CD14-positive monocyte (primary cell): ENCODE data around the gene NPFFR1. TPM values are rescaled to one million over a fixed set of nuclear protein-coding genes. Genes with fewer than 3 reads are reported as not detected.

Experiments used
- DNase-seq, 3 donors: peaks; one replicate each; pipeline ENCODE4 v3.0.0-alpha.2; 2011 to 2022
- H2AFZ ChIP-seq: 2 replicates; pipeline ENCODE4 v1.6.0; 2012; ENCODE audit warnings: mild to moderate bottlenecking, low read depth, low read length, inconsistent platforms; ENCODE audit not compliant: insufficient read depth, poor library complexity, severe bottlenecking
- H3K27ac ChIP-seq, 2 donors: 1 replicate in 1 of 2; 2 replicates in 1 of 2; pipeline ENCODE4 v1.5.1; 2012 to 2013; ENCODE audit warnings: low read length in 2 of 2, control low read depth in 1 of 2, inconsistent platforms in 1 of 2, low read depth in 1 of 2, mild to moderate bottlenecking in 1 of 2
- H3K27me3 ChIP-seq, 2 donors: one replicate each; pipeline versions ENCODE4 v1.6.0 to v1.6.1; 2011 to 2013; ENCODE audit warnings: low read length in 2 of 2; ENCODE audit not compliant: control insufficient read depth in 2 of 2, insufficient read depth in 2 of 2
- H3K36me3 ChIP-seq, 2 donors: replicated peaks in 1 of 2; 1 replicate in 1 of 2; 2 replicates in 1 of 2; pipeline versions ENCODE4 v1.5.1 to v1.6.1; 2012 to 2013; ENCODE audit warnings: low read length in 2 of 2, control low read depth in 1 of 2, inconsistent platforms in 1 of 2, mild to moderate bottlenecking in 1 of 2; ENCODE audit not compliant: insufficient read depth in 2 of 2, control insufficient read depth in 1 of 2
- H3K4me1 ChIP-seq, 2 donors: 1 replicate in 1 of 2; 2 replicates in 1 of 2; pipeline versions ENCODE4 v1.5.1 to v1.6.1; 2012 to 2013; ENCODE audit warnings: low read length in 2 of 2, control low read depth in 1 of 2, inconsistent platforms in 1 of 2, mild to moderate bottlenecking in 1 of 2, moderate library complexity in 1 of 2; ENCODE audit not compliant: insufficient read depth in 2 of 2, control insufficient read depth in 1 of 2
- H3K4me2 ChIP-seq: replicated peaks from 2 replicates; pipeline ENCODE3; 2012; ENCODE audit warnings: low read length, moderate library complexity, mild to moderate bottlenecking; ENCODE audit not compliant: poor library complexity, severe bottlenecking; ENCODE audit errors: extremely low read depth
- H3K4me3 ChIP-seq, 3 experiments: fragments of 200-600 bp in 1 of 3; sonication (generic) in 1 of 3; replicated peaks in 1 of 3; 1 replicate in 2 of 3; 2 replicates in 1 of 3; pipeline ENCODE4 v1.5.1; 2011 to 2013; ENCODE audit warnings: low read length in 3 of 3, mild to moderate bottlenecking in 3 of 3, control low read depth in 2 of 3, low read depth in 2 of 3, inconsistent platforms in 1 of 3, moderate library complexity in 1 of 3
- H3K79me2 ChIP-seq: 2 replicates; pipeline ENCODE4 v1.6.0; 2012; ENCODE audit warnings: mild to moderate bottlenecking, control low read depth, inconsistent platforms, low read length, moderate library complexity; ENCODE audit not compliant: insufficient read depth
- H3K9ac ChIP-seq: 2 replicates; pipeline ENCODE4 v1.6.0; 2017; ENCODE audit warnings: low read length, mild to moderate bottlenecking; ENCODE audit not compliant: insufficient read depth, poor library complexity, severe bottlenecking
- H3K9me3 ChIP-seq, 2 donors: replicated peaks in 1 of 2; 1 replicate in 1 of 2; 2 replicates in 1 of 2; pipeline versions ENCODE4 v1.5.1 to v1.6.1; 2012 to 2013; ENCODE audit warnings: low read length in 2 of 2, control low read depth in 1 of 2; ENCODE audit not compliant: control insufficient read depth in 1 of 2, insufficient read depth in 1 of 2
- H4K20me1 ChIP-seq: 2 replicates; pipeline ENCODE4 v1.6.0; 2012; ENCODE audit warnings: mild to moderate bottlenecking, low read length, control low read depth, moderate library complexity; ENCODE audit not compliant: insufficient read depth
- H3K27ac Mint-ChIP-seq, 7 donors: one replicate each; pipeline ENCODE4 v1.8.0; 2020; ENCODE audit warnings: mild to moderate bottlenecking in 7 of 7, mixed read lengths in 7 of 7, moderate library complexity in 6 of 7, inconsistent platforms in 2 of 7
- H3K27me3 Mint-ChIP-seq, 3 donors: one replicate each; pipeline ENCODE4 v1.8.0; 2021 to 2022; ENCODE audit warnings: low read depth in 3 of 3, mild to moderate bottlenecking in 3 of 3, mixed read lengths in 3 of 3, moderate library complexity in 3 of 3, inconsistent platforms in 1 of 3
- H3K36me3 Mint-ChIP-seq, 2 donors: one replicate each; pipeline ENCODE4 v1.8.0; 2020; ENCODE audit warnings: mixed read lengths in 2 of 2, inconsistent platforms in 1 of 2, mild to moderate bottlenecking in 1 of 2
- H3K4me1 Mint-ChIP-seq: one replicate; pipeline ENCODE4 v1.8.0; 2020; ENCODE audit warnings: mild to moderate bottlenecking, mixed read lengths
- H3K4me3 Mint-ChIP-seq, 2 donors: one replicate each; pipeline ENCODE4 v1.8.0; 2020; ENCODE audit warnings: mild to moderate bottlenecking in 2 of 2, mixed read lengths in 2 of 2, moderate library complexity in 1 of 2
- H3K9me3 Mint-ChIP-seq, 7 donors: one replicate each; pipeline ENCODE4 v1.8.0; 2020 to 2022; ENCODE audit warnings: mixed read lengths in 7 of 7, mild to moderate bottlenecking in 6 of 7, moderate library complexity in 6 of 7, inconsistent platforms in 2 of 7
- CTCF ChIP-seq: fragments of 200-600 bp; IDR thresholded peaks from one replicate; pipeline ENCODE4 v1.8.0; 2022; ENCODE audit warnings: antibody characterized with exemption, mild to moderate bottlenecking
- WGBS: methylation state at CpG from one replicate; pipeline ENCODE4 v1.1.5; 2013; ENCODE audit warnings: missing lambda C conversion rate; ENCODE audit not compliant: insufficient coverage; 5-methylcytosine and 5-hydroxymethylcytosine counted together
- intact Hi-C, 2 donors: fragments of 100-400 bp; cut with micrococcal nuclease; formaldehyde crosslinking; loops; one replicate each; pipeline versions ENCODE4 v1.15.0 to v1.15.1; 2023
- polyA plus RNA-seq, 3 donors: library from polyadenylated mRNA; depleted of rRNA in 1 of 3; unstranded in 2 of 3; stranded (reverse) in 1 of 3; fragments of 300-500 nt in 2 of 3; fragments of >200 nt in 1 of 3; fragmentation: Illumina TruSeq in 2 of 3; gene quantifications; 1 replicate in 2 of 3; 2 replicates in 1 of 3; pipeline ENCODE4 v1.2.3, GENCODE V29; 2012 to 2021

The NPFFR1 gene
- polyA plus RNA-seq, 3 donors = 0.03 TPM; not detected in 2

GRCh38 chr10:70289739-70290138 lies 5.9 kb upstream of the NPFFR1 start:
- H3K4me2 ChIP-seq = no peak overlapping the region
- peaks cover under 1% of the 10 kb centered on the region in 2 donors for H3K27me3 ChIP-seq
- no peak for DNase-seq
- no peak overlapping the region for H2AFZ ChIP-seq
- H3K27ac Mint-ChIP-seq = no peak overlapping the region
- H3K27me3 Mint-ChIP-seq = peaks cover 4 to 8% (median 6%) of the 10 kb centered on the region in 3 donors
- H3K9me3 ChIP-seq = no peaks in the 10 kb centered on the region
- intact Hi-C loops = no loop called here
- no peak overlapping the region for H3K27ac ChIP-seq
- H3K9me3 Mint-ChIP-seq = peaks cover 0 to 3% (median under 1%) of the 10 kb centered on the region in 7 donors
- H3K36me3 ChIP-seq = no peaks in the 10 kb centered on the region
- no peaks in the 10 kb centered on the region for H4K20me1 ChIP-seq
- peaks cover 26% of the 10 kb centered on the region for H3K4me1 Mint-ChIP-seq
- no peak overlapping the region for H3K4me3 Mint-ChIP-seq
- H3K9ac ChIP-seq = no peak overlapping the region
- no peak for TF ChIP-seq CTCF
- peaks cover 7 to 18% of the 10 kb centered on the region in 2 donors for H3K4me1 ChIP-seq
- H3K4me3 ChIP-seq = no peak overlapping the region
- 85% methylated on average over 2 of the region's 7 CpGs for WGBS
- no peaks in the 10 kb centered on the region for H3K79me2 ChIP-seq
- peaks cover 0 to 3% of the 10 kb centered on the region in 2 donors for H3K36me3 Mint-ChIP-seq

GRCh38 chr10:70286616-70287015 lies 2.8 kb upstream of the NPFFR1 start:
- H3K4me2 ChIP-seq = no peak overlapping the region
- H3K27me3 ChIP-seq = peaks cover 23 to 24% of the 10 kb centered on the region in 2 donors
- peaks cover 3 to 12% (median 4%) of the 10 kb centered on the region in 7 donors for H3K9me3 Mint-ChIP-seq
- peaks cover 26 to 31% (median 30%) of the 10 kb centered on the region in 3 donors for H3K27me3 Mint-ChIP-seq
- peak overlapping the region in 1 of 7 donors; percentile 5 for H3K27ac Mint-ChIP-seq
- H3K4me1 Mint-ChIP-seq = peaks cover 45% of the 10 kb centered on the region
- no peak for TF ChIP-seq CTCF
- H3K4me3 Mint-ChIP-seq = no peak overlapping the region
- peaks cover 5 to 8% of the 10 kb centered on the region in 2 donors for H3K36me3 Mint-ChIP-seq
- no peaks in the 10 kb centered on the region for H3K79me2 ChIP-seq
- no peak overlapping the region for H3K27ac ChIP-seq
- peaks cover 25 to 41% of the 10 kb centered on the region in 2 donors for H3K4me1 ChIP-seq
- no peaks in the 10 kb centered on the region for H4K20me1 ChIP-seq
- intact Hi-C loops = no loop called here
- H3K4me3 ChIP-seq = no peak overlapping the region
- H2AFZ ChIP-seq = no peak overlapping the region
- H3K36me3 ChIP-seq = no peaks in the 10 kb centered on the region
- no peak overlapping the region for H3K9ac ChIP-seq
- no CpG with 5 or more reads among the region's 6 CpGs for WGBS
- peaks cover 0 to 5% of the 10 kb centered on the region in 2 donors for H3K9me3 ChIP-seq
- no peak for DNase-seq
